Neural progenitor cell (in vitro differentiated cells): ENCODE results near the gene LRRTM1. TPM values are rescaled to one million over a fixed set of nuclear protein-coding genes. Genes with fewer than 3 reads are reported as not detected.

ENCODE experiments used
- DNase-seq: peaks from one replicate; pipeline ENCODE4 v3.0.0-alpha.2; 2016; ENCODE audit warnings: low spot score
- H2AFZ ChIP-seq: fragments of 200-600 bp; sonication (generic); replicated peaks from 2 replicates; pipeline ENCODE4 v1.6.1; 2016; ENCODE audit warnings: antibody characterized with exemption
- H3F3A ChIP-seq: fragments of 200-600 bp; sonication (generic); 2 replicates; pipeline ENCODE4 v1.6.1; 2016; ENCODE audit warnings: antibody characterized with exemption, low read depth
- H3K27ac ChIP-seq: fragments of 200-600 bp; sonication (generic); 2 replicates; pipeline ENCODE4 v1.5.1; 2016; ENCODE audit warnings: mild to moderate bottlenecking
- H3K27me3 ChIP-seq: fragments of 200-600 bp; sonication (generic); 2 replicates; pipeline ENCODE4 v1.6.1; 2016; ENCODE audit warnings: mild to moderate bottlenecking, moderate library complexity
- H3K36me3 ChIP-seq: fragments of 200-600 bp; sonication (generic); 2 replicates; pipeline ENCODE4 v1.5.1; 2016
- H3K4me1 ChIP-seq: fragments of 200-600 bp; sonication (generic); 2 replicates; pipeline ENCODE4 v1.6.1; 2016; ENCODE audit warnings: mixed run types
- H3K4me2 ChIP-seq: fragments of 200-600 bp; sonication (generic); 2 replicates; pipeline ENCODE4 v1.6.1; 2016
- H3K4me3 ChIP-seq: fragments of 200-600 bp; sonication (generic); 2 replicates; pipeline ENCODE4 v1.5.1; 2016
- H3K79me2 ChIP-seq: fragments of 200-600 bp; sonication (generic); 2 replicates; pipeline ENCODE4 v1.6.1; 2016; ENCODE audit warnings: low read depth
- H3K9ac ChIP-seq: fragments of 200-600 bp; sonication (generic); 2 replicates; pipeline ENCODE4 v1.6.1; 2016
- H3K9me3 ChIP-seq: fragments of 200-600 bp; sonication (generic); 2 replicates; pipeline ENCODE4 v1.5.1; 2016; ENCODE audit warnings: low read depth
- H4K20me1 ChIP-seq: fragments of 200-600 bp; sonication (generic); 2 replicates; pipeline ENCODE4 v1.6.1; 2016; ENCODE audit warnings: low read depth
- H3K27ac Mint-ChIP-seq: 3 replicates; pipeline ENCODE4 v1.8.0; 2021; ENCODE audit warnings: mixed read lengths
- H3K27me3 Mint-ChIP-seq: 2 replicates; pipeline ENCODE4 v1.8.0; 2022; ENCODE audit warnings: low read depth, mild to moderate bottlenecking, inconsistent platforms, moderate library complexity, mixed read lengths; ENCODE audit not compliant: insufficient read depth
- H3K36me3 Mint-ChIP-seq: 3 replicates; pipeline ENCODE4 v1.8.0; 2021; ENCODE audit warnings: mixed read lengths
- H3K4me1 Mint-ChIP-seq: 3 replicates; pipeline ENCODE4 v1.8.0; 2021; ENCODE audit warnings: mixed read lengths
- H3K4me3 Mint-ChIP-seq: 3 replicates; pipeline ENCODE4 v1.8.0; 2021; ENCODE audit warnings: mild to moderate bottlenecking, moderate library complexity, mixed read lengths
- H3K9me3 Mint-ChIP-seq: 3 replicates; pipeline ENCODE4 v1.8.0; 2020; ENCODE audit warnings: mixed read lengths
- CTCF ChIP-seq: fragments of 200-600 bp; sonication (generic); IDR thresholded peaks from 2 replicates; pipeline ENCODE4 v1.5.1; 2017; ENCODE audit warnings: antibody characterized with exemption, mild to moderate bottlenecking
- EZH2 ChIP-seq: fragments of 200-600 bp; sonication (generic); IDR thresholded peaks from 2 replicates; pipeline ENCODE4 v1.6.1; 2017; ENCODE audit warnings: antibody characterized with exemption, mild to moderate bottlenecking, moderate library complexity
- EZH2phosphoT487 ChIP-seq: fragments of 200-600 bp; sonication (generic); IDR thresholded peaks from 2 replicates; pipeline ENCODE4 v1.6.1; 2017; ENCODE audit warnings: antibody characterized with exemption
- total RNA-seq: library from RNA; depleted of rRNA; stranded (reverse); fragments of >200 nt; gene quantifications from 2 replicates; pipeline ENCODE4 v1.2.3, GENCODE V29; 2015; ENCODE audit warnings: low replicate concordance

Gene LRRTM1
- total RNA-seq, 1 donor from 2014 or later = not detected

- Mint-ChIP-seq H3K4me3 (no peak overlapping the region), H3K36me3 (no peaks in the 10 kb centered on the region), H3K27ac (no peak overlapping the region), H3K4me1 (peaks cover 28% of the 10 kb centered on the region), H3K9me3 (no peaks in the 10 kb centered on the region), H3K27me3 (no peaks in the 10 kb centered on the region)
- no peak for DNase-seq
- Histone ChIP-seq H4K20me1 (no peaks in the 10 kb centered on the region), H3K36me3 (no peaks in the 10 kb centered on the region), H3K27me3 (no peaks in the 10 kb centered on the region), H3K9ac (no peak overlapping the region), H3K4me1 (peaks cover 17% of the 10 kb centered on the region), H3K4me2 (no peak overlapping the region), H3K27ac (no peak overlapping the region), H3K4me3 (no peak overlapping the region), H2AFZ (no peak overlapping the region), H3K79me2 (no peaks in the 10 kb centered on the region), H3K9me3 (no peaks in the 10 kb centered on the region), H3F3A (no peaks in the 10 kb centered on the region)
- TF ChIP-seq CTCF (no peak), EZH2phosphoT487 (no peak), EZH2 (no peak)
These were observed 11.5 kb downstream of the LRRTM1 start for GRCh38 chr2:80293039-80293438.

- Histone ChIP-seq H3K27ac (no peak overlapping the region), H3K27me3 (no peaks in the 10 kb centered on the region), H3K4me2 (no peak overlapping the region), H3K36me3 (no peaks in the 10 kb centered on the region), H3K9me3 (no peaks in the 10 kb centered on the region), H3K79me2 (no peaks in the 10 kb centered on the region), H3K4me3 (no peak overlapping the region), H4K20me1 (no peaks in the 10 kb centered on the region), H3F3A (no peaks in the 10 kb centered on the region), H2AFZ (no peak overlapping the region), H3K4me1 (peaks cover 17% of the 10 kb centered on the region), H3K9ac (no peak overlapping the region)
- H3K36me3 Mint-ChIP-seq = no peaks in the 10 kb centered on the region
- H3K9me3 Mint-ChIP-seq = no peaks in the 10 kb centered on the region
- H3K4me1 Mint-ChIP-seq = peaks cover 29% of the 10 kb centered on the region
- no peak for TF ChIP-seq CTCF
- TF ChIP-seq EZH2 = no peak
- TF ChIP-seq EZH2phosphoT487 = no peak
- no peak for DNase-seq
- no peak overlapping the region for H3K27ac Mint-ChIP-seq
- H3K27me3 Mint-ChIP-seq = no peaks in the 10 kb centered on the region
- no peak overlapping the region for H3K4me3 Mint-ChIP-seq
These were observed 12.1 kb downstream of the LRRTM1 start for GRCh38 chr2:80292474-80292873.

- Mint-ChIP-seq H3K4me1 (peaks cover 29% of the 10 kb centered on the region), H3K4me3 (no peak overlapping the region), H3K27me3 (peaks cover 2% of the 10 kb centered on the region), H3K27ac (no peak overlapping the region), H3K9me3 (no peaks in the 10 kb centered on the region), H3K36me3 (no peaks in the 10 kb centered on the region)
- H3K4me3 ChIP-seq = no peak overlapping the region
- H3K4me2 ChIP-seq = no peak overlapping the region
- H3K27me3 ChIP-seq = no peaks in the 10 kb centered on the region
- no peak overlapping the region for H3K27ac ChIP-seq
- H3K79me2 ChIP-seq = no peaks in the 10 kb centered on the region
- H3K4me1 ChIP-seq = peaks cover 17% of the 10 kb centered on the region
- no peak overlapping the region for H2AFZ ChIP-seq
- DNase-seq = no peak
- H3K9me3 ChIP-seq = no peaks in the 10 kb centered on the region
- no peaks in the 10 kb centered on the region for H4K20me1 ChIP-seq
- H3K9ac ChIP-seq = no peak overlapping the region
- H3F3A ChIP-seq = no peaks in the 10 kb centered on the region
- no peaks in the 10 kb centered on the region for H3K36me3 ChIP-seq
- TF ChIP-seq EZH2phosphoT487 (no peak), CTCF (no peak), EZH2 (no peak)
These were observed 12.9 kb downstream of the LRRTM1 start for GRCh38 chr2:80291656-80292055.
